Left lung (tissue), 10 donors: ENCODE results near the gene COA3. TPM values are rescaled to one million over a fixed set of nuclear protein-coding genes. Genes with fewer than 3 reads are reported as not detected.

Source experiments
- ATAC-seq: fragments of 200-7000 bp; cut with Tn5 transposase; one replicate; pipeline ENCODE4 v1.9.1; 2020; ENCODE audit warnings: moderate library complexity
- DNase-seq, 4 donors: peaks; one replicate each; pipeline ENCODE4 v3.0.0-alpha.2; 2013 to 2020
- H3K27ac ChIP-seq, 2 donors: fragments of 200-600 bp; sonication (generic) in 1 of 2; one replicate each; pipeline versions ENCODE4 v1.5.0 to v1.8.0; 2020 to 2021
- H3K27me3 ChIP-seq, 2 donors: fragments of 200-600 bp; sonication (generic) in 1 of 2; one replicate each; pipeline versions ENCODE4 v1.5.0 to v1.8.0; 2020 to 2021
- H3K36me3 ChIP-seq, 2 donors: fragments of 200-600 bp; sonication (generic) in 1 of 2; one replicate each; pipeline versions ENCODE4 v1.5.0 to v1.8.0; 2020 to 2021
- H3K4me1 ChIP-seq, 2 donors: fragments of 200-600 bp; one replicate each; pipeline ENCODE4 v1.8.0; 2021
- H3K4me3 ChIP-seq, 2 donors: fragments of 200-600 bp; sonication (generic) in 1 of 2; one replicate each; pipeline versions ENCODE4 v1.5.0 to v1.8.0; 2020 to 2021; ENCODE audit warnings: mild to moderate bottlenecking in 1 of 2
- H3K9me3 ChIP-seq, 2 donors: fragments of 200-600 bp; sonication (generic) in 1 of 2; one replicate each; pipeline versions ENCODE4 v1.5.0 to v1.8.0; 2020 to 2021
- intact Hi-C, 2 donors: fragments of 100-400 bp; cut with DNase I; formaldehyde crosslinking; loops; one replicate each; pipeline versions ENCODE4 v1.11.2 to v1.14.2; 2022
- polyA plus RNA-seq, 6 donors: library from polyadenylated mRNA; unstranded; fragments of 120-200 nt; gene quantifications; one replicate each; pipeline ENCODE4 v1.2.1, GENCODE V29; 2013; ENCODE audit not compliant: insufficient read length in 6 of 6
- total RNA-seq, 2 donors: library from RNA; stranded (reverse); fragmentation: NEBNext Ultra II Directional; extraction: Animal tissue kit (Norgen Biotek cat#: 25700); gene quantifications; one replicate each; pipeline ENCODE4 v1.2.1, GENCODE V29; 2021
- TF ChIP-seq, protein P1 (sequence below), 2 donors: fragments of 200-600 bp; sonication (generic) in 1 of 2; IDR thresholded peaks; one replicate each; pipeline versions ENCODE4 v1.5.0 to v1.8.0; 2021; ENCODE audit warnings: antibody characterized with exemption in 2 of 2
- donor health status: DM: no; HTN: yes; CAD: no.
- donor health status: DM: no; HTN: no; CAD: no.

Gene COA3
- total and polyA plus RNA-seq, 8 donors: 59.1 to 96.2 (median 89.3) TPM

GRCh38 chr17:42832934-42833766 lies 34.6 kb upstream of the COA3 start, which contains the start of gene PSME3:
TSS of gene PSME3 (plus strand) at chr17:42833397. CDS start at chr17:42833632, 235 bp downstream.
- H3K9me3 ChIP-seq: no peaks in the 10 kb centered on the region
- intact Hi-C loops: no loop called here
- peak within 1 kb of the TSS; percentile 79 to 91 for H3K27ac ChIP-seq
- TF ChIP-seq, protein P1, sequence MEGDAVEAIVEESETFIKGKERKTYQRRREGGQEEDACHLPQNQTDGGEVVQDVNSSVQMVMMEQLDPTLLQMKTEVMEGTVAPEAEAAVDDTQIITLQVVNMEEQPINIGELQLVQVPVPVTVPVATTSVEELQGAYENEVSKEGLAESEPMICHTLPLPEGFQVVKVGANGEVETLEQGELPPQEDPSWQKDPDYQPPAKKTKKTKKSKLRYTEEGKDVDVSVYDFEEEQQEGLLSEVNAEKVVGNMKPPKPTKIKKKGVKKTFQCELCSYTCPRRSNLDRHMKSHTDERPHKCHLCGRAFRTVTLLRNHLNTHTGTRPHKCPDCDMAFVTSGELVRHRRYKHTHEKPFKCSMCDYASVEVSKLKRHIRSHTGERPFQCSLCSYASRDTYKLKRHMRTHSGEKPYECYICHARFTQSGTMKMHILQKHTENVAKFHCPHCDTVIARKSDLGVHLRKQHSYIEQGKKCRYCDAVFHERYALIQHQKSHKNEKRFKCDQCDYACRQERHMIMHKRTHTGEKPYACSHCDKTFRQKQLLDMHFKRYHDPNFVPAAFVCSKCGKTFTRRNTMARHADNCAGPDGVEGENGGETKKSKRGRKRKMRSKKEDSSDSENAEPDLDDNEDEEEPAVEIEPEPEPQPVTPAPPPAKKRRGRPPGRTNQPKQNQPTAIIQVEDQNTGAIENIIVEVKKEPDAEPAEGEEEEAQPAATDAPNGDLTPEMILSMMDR (IDR thresholded peaks at IDR 0.05): peak in 1 of 2 donors; percentile 15
- DNase-seq: peak; percentile 93 to 99 (median 94)
- no peaks in the 10 kb centered on the region for H3K27me3 ChIP-seq
- H3K36me3 ChIP-seq: peaks cover 0 to 33% of the 10 kb centered on the region in 2 donors
- H3K4me3 ChIP-seq: peak within 1 kb of the TSS; percentile 79 to 98
- peaks cover 12 to 38% of the 10 kb centered on the region in 2 donors for H3K4me1 ChIP-seq
- ATAC-seq: peak; percentile 95

DNA sequence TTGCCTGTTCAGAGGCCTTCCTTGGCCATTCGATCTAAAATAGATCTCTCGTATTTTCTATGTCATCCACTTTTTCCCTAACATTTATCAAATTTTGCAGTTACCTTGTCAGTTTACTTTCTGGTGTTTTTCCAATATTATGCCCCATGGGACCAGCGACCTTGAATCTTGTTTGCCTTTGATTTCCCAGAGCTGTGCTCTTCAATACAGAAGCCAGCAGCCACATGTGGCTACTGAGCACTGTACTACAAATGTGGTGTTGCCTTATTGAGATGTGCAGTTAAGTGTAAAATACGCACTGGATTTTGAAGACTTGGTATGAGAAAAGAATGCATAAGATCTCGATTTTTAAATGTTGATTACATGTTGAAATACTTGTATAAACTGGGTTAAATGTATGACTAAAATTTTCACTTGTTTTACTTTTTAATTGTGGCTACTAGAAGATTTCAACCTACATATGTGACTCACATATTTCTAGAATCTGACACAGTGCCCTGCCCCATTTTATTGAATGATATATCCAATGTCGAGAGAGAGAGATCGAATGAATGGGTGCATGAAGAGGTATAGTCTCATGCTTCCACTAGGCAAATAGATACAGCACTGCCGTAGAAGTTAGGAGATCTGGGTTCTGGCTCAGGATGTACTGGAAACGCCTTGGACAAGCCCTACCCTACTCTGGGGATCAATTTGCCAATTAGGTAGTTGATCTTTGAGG lies 33.9 kb upstream of the COA3 start:
- ATAC-seq: no peak
- H3K9me3 ChIP-seq: no peaks in the 10 kb centered on the region
- intact Hi-C loops: no loop called here

GRCh38 chr17:42830971-42831370 lies 32.5 kb upstream of the COA3 start:
- H3K9me3 ChIP-seq: no peaks in the 10 kb centered on the region
- H3K4me3 ChIP-seq: no peak overlapping the region
- H3K36me3 ChIP-seq: peaks cover 0 to 11% of the 10 kb centered on the region in 2 donors
- TF ChIP-seq, protein P1 (IDR thresholded peaks at IDR 0.05): no peak
- ATAC-seq (no peak), DNase-seq (no peak)
- intact Hi-C loops: no loop called here
- no peaks in the 10 kb centered on the region for H3K27me3 ChIP-seq
- no peak overlapping the region for H3K27ac ChIP-seq
- peaks cover 12 to 34% of the 10 kb centered on the region in 2 donors for H3K4me1 ChIP-seq

More for the DNA sequence above, 33.9 kb upstream of the COA3 start:
- Histone ChIP-seq H3K27ac (peak overlapping the region; percentile 79 to 91), H3K4me3 (peak overlapping the region; percentile 79 to 98), H3K4me1 (peaks cover 12 to 38% of the 10 kb centered on the region in 2 donors), H3K36me3 (peaks cover 0 to 25% of the 10 kb centered on the region in 2 donors), H3K27me3 (no peaks in the 10 kb centered on the region)
- no peak for DNase-seq
- TF ChIP-seq, protein P1 (IDR thresholded peaks at IDR 0.05): no peak

- peaks cover 14 to 23% of the 10 kb centered on the region in 2 donors for H3K4me1 ChIP-seq
- H3K9me3 ChIP-seq: no peaks in the 10 kb centered on the region
- TF ChIP-seq, protein P1 (IDR thresholded peaks at IDR 0.05): no peak
- intact Hi-C loops: no loop called here
- no peak overlapping the region for H3K4me3 ChIP-seq
- H3K36me3 ChIP-seq: no peaks in the 10 kb centered on the region
- H3K27ac ChIP-seq: no peak overlapping the region
- no peaks in the 10 kb centered on the region for H3K27me3 ChIP-seq
- ATAC-seq: no peak
- no peak for DNase-seq
Observed at GRCh38 chr17:42827472-42827871, 29.0 kb upstream of the COA3 start.

DNA sequence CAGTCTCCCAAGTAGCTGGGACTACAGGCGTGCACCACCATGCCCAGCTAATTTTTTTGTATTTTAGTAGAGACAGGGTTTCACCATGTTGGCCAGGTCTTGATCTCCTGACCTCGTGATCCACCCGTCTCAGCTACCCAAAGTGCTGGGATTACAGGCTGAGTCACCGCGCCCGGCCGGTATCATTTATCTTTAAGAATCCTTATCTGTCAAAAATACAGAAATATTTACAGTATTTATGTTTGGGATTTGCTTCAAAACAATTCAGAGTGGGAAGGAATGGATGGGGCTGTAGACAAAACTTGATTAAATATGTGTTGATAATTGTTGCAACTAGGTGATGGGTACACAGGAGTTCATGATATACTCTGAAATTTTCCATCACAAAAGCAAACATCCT lies 22.7 kb upstream of the COA3 start:
- Histone ChIP-seq H3K4me3 (no peak overlapping the region), H3K36me3 (peaks cover 0 to 61% of the 10 kb centered on the region in 2 donors), H3K9me3 (no peaks in the 10 kb centered on the region), H3K27me3 (no peaks in the 10 kb centered on the region), H3K27ac (no peak overlapping the region), H3K4me1 (peaks cover 12 to 28% of the 10 kb centered on the region in 2 donors)
- DNase-seq (no peak), ATAC-seq (no peak)
- TF ChIP-seq, protein P1 (IDR thresholded peaks at IDR 0.05): no peak
- intact Hi-C loops: loop anchor here in 1 of 2 donors (5.0 kb wide), 1 partner anchor 99 kb away; no protein-coding TSS in a partner anchor
